Measurements from ENCODE around the gene CITED4. TPM values are rescaled to one million over a fixed set of nuclear protein-coding genes. Genes with fewer than 3 reads are reported as not detected.

Gene CITED4
- total RNA-seq, 2 donors from 2014 or later: 53.5 to 55.9 TPM

DNA sequence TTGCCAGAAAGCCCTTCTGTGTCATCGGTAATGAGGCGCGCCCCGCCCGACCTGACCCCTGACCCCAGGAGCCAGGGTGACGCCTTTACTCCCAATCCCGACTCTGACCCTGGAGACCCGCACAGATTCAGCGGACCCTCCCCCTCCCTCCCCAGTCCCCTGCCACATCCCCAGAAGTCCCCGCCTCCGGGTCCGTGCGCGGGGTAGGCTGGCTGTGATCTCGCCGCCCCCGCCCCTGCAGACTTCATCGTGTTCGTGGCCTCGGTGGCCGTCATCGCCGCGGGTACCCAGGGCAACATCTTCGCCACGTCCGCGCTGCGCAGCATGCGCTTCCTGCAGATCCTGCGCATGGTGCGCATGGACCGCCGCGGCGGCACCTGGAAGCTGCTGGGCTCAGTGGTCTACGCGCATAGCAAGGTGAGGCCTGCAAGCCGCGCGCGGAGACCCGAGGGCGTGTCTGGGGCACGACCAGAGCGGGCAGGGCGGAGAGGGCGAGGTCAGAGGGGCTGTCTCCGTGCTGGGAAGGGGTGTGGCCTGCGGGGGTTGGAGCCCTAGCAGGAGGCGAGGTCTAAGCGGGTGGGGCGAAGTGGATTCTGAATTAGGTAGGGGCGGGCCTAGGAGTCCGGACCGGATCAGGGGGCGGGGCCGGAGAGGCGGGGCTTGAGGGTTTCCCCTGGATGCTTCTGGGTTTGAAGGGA, 43.8 kb downstream of the CITED4 start:
- H3K9me3 ChIP-seq: no peaks in the 10 kb centered on the region
- TF ChIP-seq, protein P1, sequence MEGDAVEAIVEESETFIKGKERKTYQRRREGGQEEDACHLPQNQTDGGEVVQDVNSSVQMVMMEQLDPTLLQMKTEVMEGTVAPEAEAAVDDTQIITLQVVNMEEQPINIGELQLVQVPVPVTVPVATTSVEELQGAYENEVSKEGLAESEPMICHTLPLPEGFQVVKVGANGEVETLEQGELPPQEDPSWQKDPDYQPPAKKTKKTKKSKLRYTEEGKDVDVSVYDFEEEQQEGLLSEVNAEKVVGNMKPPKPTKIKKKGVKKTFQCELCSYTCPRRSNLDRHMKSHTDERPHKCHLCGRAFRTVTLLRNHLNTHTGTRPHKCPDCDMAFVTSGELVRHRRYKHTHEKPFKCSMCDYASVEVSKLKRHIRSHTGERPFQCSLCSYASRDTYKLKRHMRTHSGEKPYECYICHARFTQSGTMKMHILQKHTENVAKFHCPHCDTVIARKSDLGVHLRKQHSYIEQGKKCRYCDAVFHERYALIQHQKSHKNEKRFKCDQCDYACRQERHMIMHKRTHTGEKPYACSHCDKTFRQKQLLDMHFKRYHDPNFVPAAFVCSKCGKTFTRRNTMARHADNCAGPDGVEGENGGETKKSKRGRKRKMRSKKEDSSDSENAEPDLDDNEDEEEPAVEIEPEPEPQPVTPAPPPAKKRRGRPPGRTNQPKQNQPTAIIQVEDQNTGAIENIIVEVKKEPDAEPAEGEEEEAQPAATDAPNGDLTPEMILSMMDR (IDR thresholded peaks at IDR 0.05): no peak
- no peak overlapping the region for H3K27ac ChIP-seq
- peak overlapping the region; percentile 56 for H3K4me3 ChIP-seq
- no peak for ATAC-seq (ENCODE audit: insufficient number of reproducible peaks, low FRiP score, low read depth)
- no peaks in the 10 kb centered on the region for H3K27me3 ChIP-seq (replicated peaks; ENCODE audit: insufficient read depth)
- H3K36me3 ChIP-seq: no peaks in the 10 kb centered on the region
- H3K4me1 ChIP-seq (ENCODE audit: control insufficient read depth in 1 of 2, low read depth in 2 of 2): peaks cover 12 to 29% of the 10 kb centered on the region in 2 donors
- DNase-seq (ENCODE audit: low spot score): no peak

GRCh38 chr1:40817791-40818263, 44.3 kb downstream of the CITED4 start:
- peak overlapping the region; percentile 56 for H3K4me3 ChIP-seq
- TF ChIP-seq, protein P1 (IDR thresholded peaks at IDR 0.05): no peak
- H3K4me1 ChIP-seq (ENCODE audit: control insufficient read depth in 1 of 2, low read depth in 2 of 2): peaks cover 12 to 25% of the 10 kb centered on the region in 2 donors
- no peaks in the 10 kb centered on the region for H3K27me3 ChIP-seq (replicated peaks; ENCODE audit: insufficient read depth)
- DNase-seq (ENCODE audit: low spot score): no peak
- no peaks in the 10 kb centered on the region for H3K36me3 ChIP-seq
- H3K27ac ChIP-seq: no peak overlapping the region
- no peak for ATAC-seq (ENCODE audit: insufficient number of reproducible peaks, low FRiP score, low read depth)
- no peaks in the 10 kb centered on the region for H3K9me3 ChIP-seq

GRCh38 chr1:40815420-40815819, 46.7 kb downstream of the CITED4 start:
- Histone ChIP-seq H3K4me3 (no peak overlapping the region), H3K36me3 (no peaks in the 10 kb centered on the region), H3K27me3 (replicated peaks; ENCODE audit: insufficient read depth) (no peaks in the 10 kb centered on the region), H3K27ac (no peak overlapping the region), H3K9me3 (no peaks in the 10 kb centered on the region), H3K4me1 (ENCODE audit: control insufficient read depth in 1 of 2, low read depth in 2 of 2) (peaks cover 4 to 8% of the 10 kb centered on the region in 2 donors)
- ATAC-seq (ENCODE audit: insufficient number of reproducible peaks, low FRiP score, low read depth) (no peak), DNase-seq (ENCODE audit: low spot score) (no peak)
- TF ChIP-seq, protein P1 (IDR thresholded peaks at IDR 0.05): no peak

Other genes starting within 250 kb of the CITED4 start
- gene RIMS3, start 196.7 kb downstream of the CITED4 start, total RNA-seq: 10 to 100 TPM; 18.1 to 33.7 TPM
- 10 to 100 TPM; 38.9 to 40.6 TPM for gene NFYC, start 170.7 kb downstream of the CITED4 start, total RNA-seq
- gene KCNQ4, start 78.6 kb downstream of the CITED4 start, total RNA-seq: 10 to 100 TPM in 1 of 2 donors, 1 to 10 TPM in 1; 5.7 to 11.5 TPM
- 10 to 100 TPM; 79.2 to 84.4 TPM for gene CTPS1, start 117.3 kb upstream of the CITED4 start, total RNA-seq
- 1 to 10 TPM in 1 of 2 donors, under 1 TPM in 1; 0.68 to 1.3 TPM for gene SLFNL1, start 159.4 kb upstream of the CITED4 start, total RNA-seq

Data from thoracic aorta (tissue), 2 donors.